Measurements from ENCODE around the gene C5.

C5 gene

GRCh38 chr9:120926397-120926928 lies 123.6 kb downstream of the C5 start, which contains the start of gene TRAF1:
TRAF1 (minus strand) TSS chr9:120926796; CDS start chr9:120926075, 721 bp downstream.
- peak; percentile 75 for DNase-seq (ENCODE audit: extremely low read depth, insufficient read length)
- Histone ChIP-seq H3K4me3 (replicated peaks; ENCODE audit: low read depth, low read length) (peak within 1 kb of the TSS; percentile 73), H3K27me3 (replicated peaks; ENCODE audit: control insufficient read depth, insufficient read depth, low read length) (no peaks in the 10 kb centered on the region), H3K36me3 (ENCODE audit: control insufficient read depth, insufficient read depth, low read length) (peaks cover 15% of the 10 kb centered on the region)
- TF ChIP-seq, protein P1, sequence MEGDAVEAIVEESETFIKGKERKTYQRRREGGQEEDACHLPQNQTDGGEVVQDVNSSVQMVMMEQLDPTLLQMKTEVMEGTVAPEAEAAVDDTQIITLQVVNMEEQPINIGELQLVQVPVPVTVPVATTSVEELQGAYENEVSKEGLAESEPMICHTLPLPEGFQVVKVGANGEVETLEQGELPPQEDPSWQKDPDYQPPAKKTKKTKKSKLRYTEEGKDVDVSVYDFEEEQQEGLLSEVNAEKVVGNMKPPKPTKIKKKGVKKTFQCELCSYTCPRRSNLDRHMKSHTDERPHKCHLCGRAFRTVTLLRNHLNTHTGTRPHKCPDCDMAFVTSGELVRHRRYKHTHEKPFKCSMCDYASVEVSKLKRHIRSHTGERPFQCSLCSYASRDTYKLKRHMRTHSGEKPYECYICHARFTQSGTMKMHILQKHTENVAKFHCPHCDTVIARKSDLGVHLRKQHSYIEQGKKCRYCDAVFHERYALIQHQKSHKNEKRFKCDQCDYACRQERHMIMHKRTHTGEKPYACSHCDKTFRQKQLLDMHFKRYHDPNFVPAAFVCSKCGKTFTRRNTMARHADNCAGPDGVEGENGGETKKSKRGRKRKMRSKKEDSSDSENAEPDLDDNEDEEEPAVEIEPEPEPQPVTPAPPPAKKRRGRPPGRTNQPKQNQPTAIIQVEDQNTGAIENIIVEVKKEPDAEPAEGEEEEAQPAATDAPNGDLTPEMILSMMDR (IDR thresholded peaks at IDR 0.05; ENCODE audit: insufficient read depth, low read length, poor library complexity, severe bottlenecking), result no peak

DNA sequence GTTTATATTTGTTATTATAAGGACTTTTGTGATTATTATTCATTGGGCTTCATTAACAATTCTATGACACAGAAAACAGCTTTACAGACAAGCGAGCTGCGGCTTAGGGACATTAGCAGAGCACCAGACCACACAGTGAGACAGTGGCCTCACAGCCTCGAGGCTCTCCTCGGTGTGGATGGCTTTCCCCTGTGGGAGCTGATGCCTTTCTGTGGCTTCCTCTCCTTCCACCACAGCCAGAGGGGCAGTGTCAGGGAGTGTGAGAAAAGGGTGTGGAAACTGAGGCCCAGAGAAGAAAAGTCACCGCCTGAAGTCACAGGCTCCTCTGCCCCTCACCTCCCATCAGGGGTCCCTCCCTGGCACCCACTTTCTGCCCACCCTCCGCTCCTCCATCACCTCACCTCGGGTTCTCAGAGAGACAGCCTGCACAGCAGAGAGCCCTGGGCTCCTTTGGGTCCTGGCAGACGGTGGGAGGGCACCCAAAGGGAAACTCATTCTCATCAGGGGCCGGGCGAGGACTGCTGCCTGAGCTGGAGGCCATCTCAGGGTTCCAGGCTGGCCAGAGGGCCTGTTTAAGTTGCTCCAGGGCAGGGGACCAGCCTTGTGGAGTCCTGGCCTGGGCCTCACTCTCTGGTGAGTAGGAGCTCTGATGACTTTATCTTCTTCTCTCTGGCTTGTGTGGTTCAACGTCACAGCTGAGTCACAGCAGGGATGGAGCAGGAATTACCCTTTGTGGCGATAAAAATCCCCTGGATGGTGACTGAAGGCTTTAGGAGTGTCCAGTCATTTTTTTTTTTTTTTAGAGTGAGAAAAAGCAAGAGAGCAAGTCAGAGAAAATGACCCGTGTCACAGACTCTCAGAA lies 124.3 kb downstream of the C5 start:
- TF ChIP-seq, protein P1 (IDR thresholded peaks at IDR 0.05; ENCODE audit: insufficient read depth, low read length, poor library complexity, severe bottlenecking), result no peak
- DNase-seq (ENCODE audit: extremely low read depth, insufficient read length), result peak; percentile 77
- peaks cover 15% of the 10 kb centered on the region for H3K36me3 ChIP-seq (ENCODE audit: control insufficient read depth, insufficient read depth, low read length)
- peak overlapping the region; percentile 73 for H3K4me3 ChIP-seq (replicated peaks; ENCODE audit: low read depth, low read length)
- no peaks in the 10 kb centered on the region for H3K27me3 ChIP-seq (replicated peaks; ENCODE audit: control insufficient read depth, insufficient read depth, low read length)

- H3K27me3 ChIP-seq (replicated peaks; ENCODE audit: control insufficient read depth, insufficient read depth, low read length), result no peaks in the 10 kb centered on the region
- TF ChIP-seq, protein P1 (IDR thresholded peaks at IDR 0.05; ENCODE audit: insufficient read depth, low read length, poor library complexity, severe bottlenecking), result no peak
- DNase-seq (ENCODE audit: extremely low read depth, insufficient read length), result no peak
- H3K36me3 ChIP-seq (ENCODE audit: control insufficient read depth, insufficient read depth, low read length), result peaks cover 22% of the 10 kb centered on the region
- peak overlapping the region; percentile 73 for H3K4me3 ChIP-seq (replicated peaks; ENCODE audit: low read depth, low read length)
These were observed 125.2 kb downstream of the C5 start for GRCh38 chr9:120924698-120925534.

GRCh38 chr9:120923620-120924328 lies 126.3 kb downstream of the C5 start:
- TF ChIP-seq, protein P1 (IDR thresholded peaks at IDR 0.05; ENCODE audit: insufficient read depth, low read length, poor library complexity, severe bottlenecking), result no peak
- no peak for DNase-seq (ENCODE audit: extremely low read depth, insufficient read length)
- no peaks in the 10 kb centered on the region for H3K27me3 ChIP-seq (replicated peaks; ENCODE audit: control insufficient read depth, insufficient read depth, low read length)
- peak overlapping the region; percentile 73 for H3K4me3 ChIP-seq (replicated peaks; ENCODE audit: low read depth, low read length)
- H3K36me3 ChIP-seq (ENCODE audit: control insufficient read depth, insufficient read depth, low read length), result peaks cover 31% of the 10 kb centered on the region
